SIG-M5 treated with dmso at 0.1 percent for 504 hours (cell line): ENCODE measurements around the gene ZNF524.

Experiments
- DNase-seq: peaks from one replicate; lab custom pipeline; 2025; ENCODE audit not compliant: unreplicated experiment; lab: John Stamatoyannopoulos, UW

ZNF524 gene

GRCh38 chr19:55641426-55642152 is 41.5 kb downstream of the ZNF524 start:
- DNase-seq = peak; percentile 54

DNA sequence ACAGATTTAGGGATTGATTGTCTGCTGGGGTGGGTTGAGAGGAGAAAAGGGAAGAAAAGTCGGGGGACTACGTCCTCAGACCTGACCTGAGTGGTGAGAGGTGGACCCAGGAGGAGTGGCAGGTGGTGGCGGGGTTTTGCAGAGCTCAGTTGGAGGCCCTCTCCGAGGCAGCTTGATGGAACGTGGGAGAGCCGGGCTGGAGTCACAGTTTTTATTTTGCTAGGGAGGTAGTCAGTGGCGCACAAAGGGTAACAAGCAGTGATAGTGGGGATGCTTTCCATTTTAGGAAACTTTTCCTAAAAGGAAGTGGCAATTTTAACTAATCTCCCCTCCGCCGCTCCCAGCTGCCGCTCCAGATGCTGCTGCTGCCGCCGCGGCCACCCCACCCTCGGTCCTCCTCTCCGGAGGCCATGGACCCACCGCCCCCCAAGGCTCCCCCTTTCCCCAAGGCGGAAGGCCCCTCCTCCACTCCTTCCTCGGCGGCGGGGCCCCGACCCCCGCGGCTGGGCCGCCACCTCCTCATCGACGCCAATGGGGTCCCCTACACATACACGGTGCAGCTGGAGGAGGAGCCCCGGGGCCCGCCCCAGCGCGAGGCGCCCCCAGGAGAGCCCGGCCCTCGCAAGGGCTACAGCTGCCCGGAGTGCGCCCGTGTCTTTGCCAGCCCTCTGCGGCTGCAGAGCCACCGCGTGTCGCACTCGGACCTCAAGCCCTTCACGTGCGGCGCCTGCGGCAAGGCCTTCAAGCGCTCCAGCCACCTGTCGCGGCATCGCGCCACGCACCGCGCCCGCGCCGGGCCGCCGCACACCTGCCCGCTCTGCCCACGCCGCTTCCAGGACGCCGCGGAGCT is 42.3 kb downstream of the ZNF524 start:
- DNase-seq = peak; percentile 54

- peak; percentile 80 for DNase-seq
These were observed 43.2 kb downstream of the ZNF524 start, which contains the start of gene ZNF581 for GRCh38 chr19:55643003-55643886. Gene ZNF581, plus strand, starts transcription at chr19:55643649. Its CDS starts 923 bp downstream, at chr19:55644572.

- no peak for DNase-seq
These were observed 43.7 kb downstream of the ZNF524 start for GRCh38 chr19:55643887-55644176.

DNA sequence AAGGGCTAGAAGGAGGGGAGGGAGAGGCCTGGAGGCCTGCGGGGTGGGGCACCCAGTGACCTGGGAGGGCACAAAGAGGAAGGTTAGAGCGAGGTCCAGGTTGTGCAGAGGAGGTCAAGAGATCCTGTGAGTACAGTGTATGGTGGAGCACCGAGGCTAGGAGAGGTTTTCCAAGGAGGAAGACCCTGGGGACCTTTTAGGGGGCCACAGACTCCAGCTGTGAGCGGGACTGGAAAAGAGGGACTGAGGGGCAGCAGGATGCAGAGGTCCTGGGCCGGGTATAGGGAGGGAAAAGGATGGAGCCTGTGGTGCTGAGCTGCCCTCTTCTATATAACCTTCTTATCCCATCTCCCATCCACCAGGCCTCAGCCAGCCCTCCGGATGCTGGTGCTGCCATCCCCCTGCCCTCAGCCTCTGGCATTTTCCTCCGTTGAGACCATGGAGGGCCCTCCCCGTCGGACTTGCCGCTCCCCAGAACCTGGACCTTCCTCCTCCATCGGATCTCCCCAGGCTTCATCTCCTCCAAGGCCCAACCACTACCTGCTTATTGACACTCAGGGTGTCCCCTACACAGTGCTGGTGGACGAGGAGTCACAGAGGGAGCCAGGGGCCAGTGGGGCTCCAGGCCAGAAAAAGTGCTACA is 44.2 kb downstream of the ZNF524 start:
- no peak for DNase-seq

DNA sequence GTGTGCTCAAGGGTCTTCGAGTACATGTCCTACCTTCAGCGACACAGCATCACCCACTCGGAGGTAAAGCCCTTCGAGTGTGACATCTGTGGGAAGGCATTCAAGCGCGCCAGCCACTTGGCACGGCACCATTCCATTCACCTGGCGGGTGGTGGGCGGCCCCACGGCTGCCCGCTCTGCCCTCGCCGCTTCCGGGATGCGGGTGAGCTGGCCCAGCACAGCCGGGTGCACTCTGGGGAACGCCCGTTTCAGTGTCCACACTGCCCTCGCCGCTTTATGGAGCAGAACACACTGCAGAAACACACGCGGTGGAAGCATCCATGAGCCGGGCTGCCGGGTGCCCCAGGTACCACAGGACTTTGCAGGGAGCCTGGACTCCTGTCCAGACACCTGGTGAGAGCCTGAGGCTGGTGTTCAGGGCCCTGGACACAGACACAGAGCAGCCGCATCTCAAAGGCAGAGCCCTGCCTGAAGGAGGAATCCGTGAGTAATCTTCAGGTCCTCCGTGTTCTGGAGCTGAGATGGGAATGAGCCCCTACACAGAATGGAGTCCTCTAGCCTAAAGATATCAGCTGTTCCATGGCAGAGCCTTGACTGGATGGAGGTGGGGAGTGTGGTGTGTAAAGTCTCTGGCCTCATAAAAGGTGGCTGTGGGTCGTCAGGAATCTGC is 44.9 kb downstream of the ZNF524 start:
- DNase-seq = no peak

- no peak for DNase-seq
These were observed 45.4 kb downstream of the ZNF524 start for GRCh38 chr19:55645512-55645881.

DNA sequence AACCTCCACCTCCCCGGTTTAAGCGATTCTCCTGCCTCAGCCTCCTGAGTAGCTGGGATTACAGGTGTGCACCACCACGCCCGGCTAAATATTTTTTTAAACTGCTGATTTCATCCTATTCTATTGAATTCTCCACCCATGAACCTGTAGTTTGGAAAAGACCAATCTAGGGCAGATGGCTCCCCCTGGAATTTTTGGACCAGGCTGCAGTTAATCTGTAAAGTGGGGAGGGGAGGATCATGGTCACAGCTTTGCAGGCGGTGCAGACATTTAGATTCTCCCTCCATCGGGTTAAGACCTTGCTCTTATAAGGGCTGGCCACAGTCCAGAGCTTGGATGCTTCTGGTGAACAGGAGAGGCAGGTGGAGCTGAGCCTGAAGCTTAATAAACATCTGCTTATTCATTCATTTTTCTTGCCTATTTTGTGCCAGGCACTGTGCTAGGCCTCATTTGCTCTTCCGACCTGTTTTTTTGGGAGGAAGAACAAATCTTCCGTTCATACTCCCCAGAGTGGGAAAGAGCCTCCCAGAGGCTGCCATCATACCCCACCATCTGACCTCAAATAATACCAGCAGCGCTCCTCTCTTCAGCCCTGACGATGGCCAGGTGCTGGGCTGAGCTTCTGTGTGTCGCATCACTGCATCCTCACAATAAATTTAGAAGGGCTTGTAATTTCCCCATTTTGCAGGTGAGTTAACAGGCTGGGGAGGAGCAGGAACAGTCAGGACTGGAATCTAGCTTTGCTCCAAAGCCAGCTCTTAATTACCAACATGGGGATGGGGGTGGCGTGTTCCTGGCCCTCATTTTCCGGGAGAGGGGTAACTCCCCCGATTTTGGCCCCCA is 47.0 kb downstream of the ZNF524 start:
- DNase-seq = no peak

- DNase-seq = peak; percentile 43
These were observed 47.9 kb downstream of the ZNF524 start, which contains the start of gene CCDC106 for GRCh38 chr19:55647732-55648584. Gene CCDC106, plus strand, starts transcription at chr19:55648212. Its CDS starts 835 bp downstream, at chr19:55649047.

DNA sequence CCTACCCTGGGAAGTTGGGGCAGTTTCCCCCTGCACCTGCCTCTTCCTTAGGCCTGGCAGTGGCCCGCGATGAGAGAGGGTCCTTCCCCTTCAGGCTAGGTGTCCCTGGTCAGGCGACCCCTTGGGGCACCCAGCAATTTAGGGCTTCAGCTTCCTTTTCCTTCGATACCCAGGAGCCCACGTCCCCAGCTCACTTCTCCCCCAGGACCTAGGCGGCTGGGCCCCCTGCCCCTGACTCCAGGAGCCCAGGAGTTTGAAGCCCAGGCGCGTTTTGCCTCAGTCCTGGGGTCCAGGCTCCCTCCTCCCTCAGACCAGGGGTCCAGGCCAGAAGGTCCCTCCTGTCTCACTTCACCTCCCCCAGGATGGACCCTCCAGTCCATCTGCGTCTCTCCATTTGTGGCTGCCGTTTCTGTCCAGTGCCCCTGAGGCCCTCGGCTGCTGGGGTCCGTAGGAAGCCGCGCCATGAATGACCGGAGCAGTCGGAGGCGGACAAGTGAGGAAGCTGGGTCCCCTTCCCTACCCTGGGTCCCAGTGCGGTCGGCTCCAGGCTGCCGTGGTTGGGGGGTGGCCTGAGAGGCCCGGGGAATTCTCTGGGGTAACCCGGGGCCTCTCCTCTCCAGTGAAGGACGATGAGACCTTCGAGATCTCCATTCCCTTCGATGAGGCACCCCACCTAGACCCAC is 48.6 kb downstream of the ZNF524 start:
- DNase-seq = no peak

DNA sequence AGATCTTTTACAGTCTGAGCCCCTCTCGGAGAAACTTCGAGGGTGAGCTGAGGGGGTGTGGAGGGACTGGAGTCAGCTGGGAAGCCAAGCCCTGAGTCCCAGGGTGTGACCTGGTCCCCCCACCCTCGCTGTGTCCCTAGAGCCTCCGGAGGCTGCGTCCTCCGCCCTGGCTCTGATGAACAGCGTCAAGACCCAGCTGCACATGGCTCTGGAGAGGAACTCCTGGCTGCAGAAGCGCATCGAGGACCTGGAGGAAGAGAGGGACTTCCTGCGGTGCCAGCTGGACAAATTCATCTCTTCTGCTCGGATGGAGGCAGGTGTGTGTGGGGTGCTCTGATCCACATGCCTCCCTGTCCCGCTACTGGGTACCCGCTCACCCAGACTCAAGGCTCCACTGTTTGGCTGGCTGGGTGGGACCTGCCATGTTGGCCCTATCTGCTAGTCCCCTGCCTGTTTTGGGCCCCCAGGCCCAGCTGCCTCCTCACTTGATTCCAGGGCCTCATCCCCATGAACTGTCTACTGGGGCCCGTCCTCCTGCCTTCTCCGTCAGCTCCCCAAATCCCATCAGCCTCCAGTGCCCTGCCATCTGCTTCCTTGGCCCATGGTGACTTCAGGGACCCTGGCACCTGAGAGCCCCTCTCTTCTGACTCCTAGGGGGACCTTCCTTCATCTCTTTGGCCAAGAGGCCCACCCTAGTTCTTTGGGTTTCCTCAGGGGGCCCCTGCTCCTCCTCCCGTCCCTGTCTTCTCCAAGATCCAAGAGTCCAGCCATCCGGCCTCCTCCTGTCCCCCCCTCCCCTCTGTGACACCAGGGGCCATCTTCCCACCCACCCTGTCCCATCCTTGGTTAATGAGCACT is 49.4 kb downstream of the ZNF524 start:
- DNase-seq = no peak

- no peak for DNase-seq
These were observed 50.1 kb downstream of the ZNF524 start for GRCh38 chr19:55650126-55650557.

GRCh38 chr19:55650602-55651230 is 50.6 kb downstream of the ZNF524 start:
- DNase-seq = no peak

- no peak for DNase-seq
These were observed 51.1 kb downstream of the ZNF524 start for GRCh38 chr19:55651236-55651635.

DNA sequence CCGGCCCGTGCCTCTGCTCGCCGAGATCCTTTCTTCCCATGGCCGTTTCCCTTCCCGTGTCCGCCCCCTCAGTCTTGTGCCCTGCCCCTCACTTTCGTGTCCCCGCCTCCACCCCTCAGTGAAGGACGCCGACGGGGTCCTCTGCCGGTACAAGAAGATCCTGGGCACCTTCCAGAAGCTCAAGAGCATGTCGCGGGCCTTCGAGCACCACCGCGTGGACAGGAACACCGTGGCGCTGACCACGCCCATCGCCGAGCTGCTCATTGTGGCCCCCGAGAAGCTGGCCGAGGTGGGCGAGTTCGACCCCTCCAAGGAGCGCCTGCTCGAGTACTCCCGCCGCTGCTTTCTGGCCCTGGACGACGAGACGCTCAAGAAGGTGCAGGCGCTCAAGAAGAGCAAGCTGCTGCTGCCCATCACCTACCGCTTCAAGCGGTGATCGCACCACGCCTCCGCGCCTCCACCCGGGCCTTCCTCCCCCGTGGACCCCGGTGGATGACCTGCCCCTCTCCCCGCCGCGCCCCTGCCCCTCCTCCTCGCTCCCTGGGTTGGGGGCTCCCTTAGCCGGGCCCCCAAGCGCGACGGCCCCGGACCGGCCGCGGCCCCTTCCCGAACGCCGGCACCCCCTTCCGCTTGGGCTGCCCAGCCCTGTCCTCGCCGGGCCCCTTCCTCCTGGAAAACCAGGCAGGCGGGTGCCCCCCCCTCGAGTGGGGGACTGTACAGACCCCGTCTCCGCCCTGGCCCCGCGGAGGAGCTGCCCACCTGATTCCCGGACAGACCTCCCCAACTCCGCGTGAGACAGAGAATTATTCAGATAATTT is 52.4 kb downstream of the ZNF524 start:
- no peak for DNase-seq
